Activated CD4-positive, alpha-beta T cell treated with anti-CD3 and anti-CD28 coated beads for 24 hours (primary cell): ENCODE measurements around the gene HK2.
"Not testable (repeated sequence)": the region's sequence is repeated elsewhere in the genome, so short reads cannot be mapped to it uniquely, and the experiment has no call there.

ENCODE experiments used
- DNase-seq, 2 donors: peaks; one replicate each; pipeline ENCODE4 v3.0.0-alpha.2; 2020; ENCODE audit warnings: low read depth in 2 of 2

HK2 gene

GRCh38 chr2:74834792-74835755 is 1.1 kb downstream of the HK2 start:
- peak; percentile 64 to 69 for DNase-seq

- DNase-seq, result no peak
These were observed 2.1 kb downstream of the HK2 start for GRCh38 chr2:74835831-74836674.

GRCh38 chr2:74836675-74837401 is 2.9 kb downstream of the HK2 start:
- DNase-seq, result no peak

GRCh38 chr2:74841641-74842040 is 7.7 kb downstream of the HK2 start:
- no peak for DNase-seq

GRCh38 chr2:74843433-74843832 is 9.5 kb downstream of the HK2 start:
- no peak for DNase-seq

GRCh38 chr2:74843899-74844298 is 10.0 kb downstream of the HK2 start:
- peak in 1 of 2 donors; percentile 9 for DNase-seq

GRCh38 chr2:74844752-74845151 is 10.8 kb downstream of the HK2 start:
- no peak for DNase-seq

- DNase-seq, result peak in 1 of 2 donors; percentile 22
These were observed 11.4 kb downstream of the HK2 start for GRCh38 chr2:74845217-74845751.

GRCh38 chr2:74845991-74846390 is 12.1 kb downstream of the HK2 start:
- no peak for DNase-seq

- no peak for DNase-seq
These were observed 12.6 kb downstream of the HK2 start for GRCh38 chr2:74846481-74846880.

- no peak for DNase-seq
These were observed 13.3 kb downstream of the HK2 start for GRCh38 chr2:74847070-74847858.

GRCh38 chr2:74849228-74849892 is 15.4 kb downstream of the HK2 start:
- DNase-seq, result no peak

- no peak for DNase-seq
These were observed 16.7 kb downstream of the HK2 start for GRCh38 chr2:74850496-74851190.

GRCh38 chr2:74851191-74851566 is 17.3 kb downstream of the HK2 start:
- no peak for DNase-seq

GRCh38 chr2:74853360-74853759 is 19.4 kb downstream of the HK2 start:
- not testable (repeated sequence) for DNase-seq

GRCh38 chr2:74854401-74854800 is 20.5 kb downstream of the HK2 start:
- DNase-seq, result no peak

GRCh38 chr2:74855114-74855707 is 21.3 kb downstream of the HK2 start:
- DNase-seq, result not testable (repeated sequence)

GRCh38 chr2:74856004-74856578 is 22.2 kb downstream of the HK2 start:
- no peak for DNase-seq

- no peak for DNase-seq
These were observed 22.7 kb downstream of the HK2 start for GRCh38 chr2:74856599-74856998.
